Tibial artery (tissue), 4 donors: Measurements from ENCODE around the gene EXOC1.

Experiments used
- DNase-seq, 2 donors: peaks; one replicate each; pipeline ENCODE4 v3.0.0-alpha.2; 2019
- H3K27ac ChIP-seq, 2 donors: fragments of 200-600 bp; sonication (generic) in 1 of 2; 1 replicate in 1 of 2; 2 replicates in 1 of 2; pipeline ENCODE4 v1.5.1; 2018 to 2019; ENCODE audit warnings: mild to moderate bottlenecking in 1 of 2
- H3K27me3 ChIP-seq, 2 donors: fragments of 200-600 bp; sonication (generic) in 1 of 2; one replicate each; pipeline versions ENCODE4 v1.5.1 to v1.6.0; 2016 to 2019
- H3K36me3 ChIP-seq, 3 donors: fragments of 200-600 bp; sonication (generic) in 2 of 3; one replicate each; pipeline ENCODE4 v1.5.1; 2016 to 2019; ENCODE audit warnings: mild to moderate bottlenecking in 2 of 3
- H3K4me1 ChIP-seq, 4 donors: fragments of 200-600 bp; sonication (generic) in 2 of 4; 1 replicate in 3 of 4; 2 replicates in 1 of 4; pipeline ENCODE4 v1.5.1; 2016 to 2019
- H3K4me3 ChIP-seq, 2 donors: fragments of 200-600 bp; sonication (generic) in 1 of 2; 1 replicate in 1 of 2; 2 replicates in 1 of 2; pipeline ENCODE4 v1.5.1; 2018 to 2019; ENCODE audit warnings: mild to moderate bottlenecking in 2 of 2
- H3K9me3 ChIP-seq, 3 donors: fragments of 200-600 bp; sonication (generic) in 1 of 3; one replicate each; pipeline ENCODE4 v1.5.1; 2016 to 2019
- intact Hi-C: fragments of 100-400 bp; cut with DNase I; formaldehyde crosslinking; loops from one replicate; pipeline ENCODE4 v1.15.0; 2023; ENCODE audit warnings: low total_unique reads
- TF ChIP-seq, protein P1 (sequence below), 2 experiments: fragments of 200-600 bp in 1 of 2; fragments of 450-650 bp in 1 of 2; IDR thresholded peaks; one replicate each; pipeline ENCODE4 v1.5.1; 2017 to 2019; ENCODE audit warnings: antibody characterized with exemption in 2 of 2, mild to moderate bottlenecking in 1 of 2, moderate library complexity in 1 of 2

The EXOC1 gene

GRCh38 chr4:55854129-55854528 lies 681 bp downstream of the EXOC1 start:
- Histone ChIP-seq H3K4me3 (peak overlapping the region; percentile 87 to 95), H3K27ac (peak overlapping the region; percentile 89 to 92), H3K9me3 (no peaks in the 10 kb centered on the region), H3K36me3 (peaks cover 0 to 4% (median 0%) of the 10 kb centered on the region in 3 donors), H3K27me3 (peaks cover 0 to 2% of the 10 kb centered on the region in 2 donors), H3K4me1 (peaks cover 0 to 18% (median 9%) of the 10 kb centered on the region in 4 donors)
- intact Hi-C loops: loop anchor here (5.0 to 10.0 kb wide), 3 partner anchors 307 to 509 kb away; partner anchors contain the start of genes CLOCK, SRD5A3 and TMEM165
- TF ChIP-seq, protein P1, sequence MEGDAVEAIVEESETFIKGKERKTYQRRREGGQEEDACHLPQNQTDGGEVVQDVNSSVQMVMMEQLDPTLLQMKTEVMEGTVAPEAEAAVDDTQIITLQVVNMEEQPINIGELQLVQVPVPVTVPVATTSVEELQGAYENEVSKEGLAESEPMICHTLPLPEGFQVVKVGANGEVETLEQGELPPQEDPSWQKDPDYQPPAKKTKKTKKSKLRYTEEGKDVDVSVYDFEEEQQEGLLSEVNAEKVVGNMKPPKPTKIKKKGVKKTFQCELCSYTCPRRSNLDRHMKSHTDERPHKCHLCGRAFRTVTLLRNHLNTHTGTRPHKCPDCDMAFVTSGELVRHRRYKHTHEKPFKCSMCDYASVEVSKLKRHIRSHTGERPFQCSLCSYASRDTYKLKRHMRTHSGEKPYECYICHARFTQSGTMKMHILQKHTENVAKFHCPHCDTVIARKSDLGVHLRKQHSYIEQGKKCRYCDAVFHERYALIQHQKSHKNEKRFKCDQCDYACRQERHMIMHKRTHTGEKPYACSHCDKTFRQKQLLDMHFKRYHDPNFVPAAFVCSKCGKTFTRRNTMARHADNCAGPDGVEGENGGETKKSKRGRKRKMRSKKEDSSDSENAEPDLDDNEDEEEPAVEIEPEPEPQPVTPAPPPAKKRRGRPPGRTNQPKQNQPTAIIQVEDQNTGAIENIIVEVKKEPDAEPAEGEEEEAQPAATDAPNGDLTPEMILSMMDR (IDR thresholded peaks at IDR 0.05): no peak
- no peak for DNase-seq

GRCh38 chr4:55857586-55857985 lies 4.1 kb downstream of the EXOC1 start:
- Histone ChIP-seq H3K27me3 (no peaks in the 10 kb centered on the region), H3K27ac (no peak overlapping the region), H3K36me3 (peaks cover 0 to 30% (median 1%) of the 10 kb centered on the region in 3 donors), H3K9me3 (no peaks in the 10 kb centered on the region), H3K4me3 (no peak overlapping the region), H3K4me1 (peaks cover 0 to 18% (median 9%) of the 10 kb centered on the region in 4 donors)
- TF ChIP-seq, protein P1 (IDR thresholded peaks at IDR 0.05): no peak
- no peak for DNase-seq
- intact Hi-C loops: loop anchor here (10.0 kb wide), 2 partner anchors 463 to 513 kb away; partner anchors contain the start of genes SRD5A3 and TMEM165

DNA sequence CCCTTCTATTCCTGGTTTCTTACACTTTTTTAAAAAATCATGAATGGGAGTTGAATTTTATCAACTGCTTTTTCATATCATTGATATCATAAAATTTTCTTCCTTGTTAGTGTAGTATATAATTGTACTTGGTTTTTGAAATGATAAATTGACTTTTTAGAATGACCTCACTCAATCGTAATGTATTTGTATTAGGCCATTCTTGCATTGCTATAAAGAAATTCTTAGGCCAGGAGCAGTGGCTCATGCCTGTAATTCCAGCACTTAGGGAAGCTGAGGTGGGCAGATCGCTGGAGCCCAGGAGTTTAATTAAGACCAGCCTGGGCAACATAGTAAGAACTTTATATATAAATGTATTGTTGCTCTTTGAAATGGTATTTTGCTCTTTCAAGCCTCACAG lies 6.3 kb downstream of the EXOC1 start:
- Histone ChIP-seq H3K9me3 (no peaks in the 10 kb centered on the region), H3K4me1 (peaks cover 0 to 8% (median 5%) of the 10 kb centered on the region in 4 donors), H3K4me3 (no peak overlapping the region), H3K36me3 (peaks cover 4 to 40% (median 6%) of the 10 kb centered on the region in 3 donors), H3K27me3 (no peaks in the 10 kb centered on the region), H3K27ac (no peak overlapping the region)
- no peak for DNase-seq
- intact Hi-C loops: loop anchor here (10.0 kb wide), 2 partner anchors 465 to 515 kb away; partner anchors contain the start of genes SRD5A3 and TMEM165
- TF ChIP-seq, protein P1 (IDR thresholded peaks at IDR 0.05): no peak

DNA sequence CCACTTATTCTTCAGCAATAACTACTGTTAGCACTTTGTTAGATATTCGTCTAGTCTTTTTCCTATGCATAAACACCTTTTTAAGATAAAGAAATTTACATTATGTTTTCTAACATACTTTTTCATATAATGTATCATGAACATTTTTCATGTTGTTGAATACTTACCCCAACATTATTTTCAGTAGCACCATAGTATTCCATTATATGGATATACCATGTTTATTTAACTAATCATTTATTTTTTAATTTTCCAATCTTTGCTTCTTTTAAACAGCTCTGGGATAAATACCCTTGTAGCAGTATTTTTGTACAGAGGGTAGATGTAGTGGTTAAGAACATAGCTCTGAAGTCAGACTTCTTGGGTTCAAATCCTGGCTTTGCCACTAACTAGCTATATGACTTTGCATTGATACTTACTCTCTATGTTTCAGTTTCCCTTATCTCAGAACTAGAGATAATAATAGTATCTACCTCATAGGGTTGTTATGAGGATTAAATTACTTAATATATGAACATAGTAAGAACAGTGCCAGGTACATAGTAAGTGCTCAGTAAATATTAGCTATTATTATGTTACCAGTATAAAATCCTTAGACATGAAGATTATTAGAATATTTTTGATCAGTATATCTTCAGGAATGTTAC lies 11.3 kb downstream of the EXOC1 start:
- peak overlapping the region; percentile 47 to 71 for H3K27ac ChIP-seq
- H3K4me3 ChIP-seq: no peak overlapping the region
- no peaks in the 10 kb centered on the region for H3K9me3 ChIP-seq
- peaks cover 17 to 51% (median 22%) of the 10 kb centered on the region in 3 donors for H3K36me3 ChIP-seq
- no peak for DNase-seq
- peaks cover 0 to 23% (median 12%) of the 10 kb centered on the region in 4 donors for H3K4me1 ChIP-seq
- TF ChIP-seq, protein P1 (IDR thresholded peaks at IDR 0.05): no peak
- intact Hi-C loops: no loop called here
- no peaks in the 10 kb centered on the region for H3K27me3 ChIP-seq

DNA sequence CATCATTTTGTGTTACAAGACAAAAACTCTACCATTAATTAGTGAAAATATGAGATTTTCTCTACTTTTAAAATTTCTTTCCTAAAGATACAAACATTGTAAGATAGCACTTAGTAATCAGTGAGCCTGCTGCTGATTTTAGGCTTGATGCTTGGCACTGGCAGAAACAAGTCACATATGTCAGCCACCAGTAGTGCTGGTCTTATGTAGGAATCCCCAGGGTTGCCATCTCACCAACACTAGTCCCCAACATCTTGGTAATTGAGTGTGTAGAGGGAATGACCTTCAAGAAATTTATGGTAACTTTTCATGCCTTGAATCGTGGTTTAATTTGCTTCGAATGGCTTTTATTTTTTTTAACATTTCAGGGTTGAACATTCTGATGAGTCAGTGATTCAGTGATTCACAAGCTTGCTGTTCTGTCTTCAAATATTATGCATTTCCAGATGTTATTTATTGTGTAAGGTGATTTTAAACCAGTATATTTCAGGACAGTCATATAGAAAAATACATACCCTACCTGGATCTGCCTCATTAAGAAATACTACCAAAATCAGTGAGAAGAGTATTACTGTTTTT lies 11.9 kb downstream of the EXOC1 start:
- TF ChIP-seq, protein P1 (IDR thresholded peaks at IDR 0.05): no peak
- Histone ChIP-seq H3K27ac (peak overlapping the region; percentile 47 to 71), H3K4me1 (peaks cover 0 to 23% (median 12%) of the 10 kb centered on the region in 4 donors), H3K9me3 (no peaks in the 10 kb centered on the region), H3K4me3 (no peak overlapping the region), H3K36me3 (peaks cover 20 to 50% (median 29%) of the 10 kb centered on the region in 3 donors), H3K27me3 (no peaks in the 10 kb centered on the region)
- DNase-seq: no peak
- intact Hi-C loops: no loop called here
